Measurements from ENCODE around the gene TTC3.

Gene TTC3

GRCh38 chr21:37153196-37153934 is 80.3 kb downstream of the TTC3 start:
- no peak for DNase-seq

DNA sequence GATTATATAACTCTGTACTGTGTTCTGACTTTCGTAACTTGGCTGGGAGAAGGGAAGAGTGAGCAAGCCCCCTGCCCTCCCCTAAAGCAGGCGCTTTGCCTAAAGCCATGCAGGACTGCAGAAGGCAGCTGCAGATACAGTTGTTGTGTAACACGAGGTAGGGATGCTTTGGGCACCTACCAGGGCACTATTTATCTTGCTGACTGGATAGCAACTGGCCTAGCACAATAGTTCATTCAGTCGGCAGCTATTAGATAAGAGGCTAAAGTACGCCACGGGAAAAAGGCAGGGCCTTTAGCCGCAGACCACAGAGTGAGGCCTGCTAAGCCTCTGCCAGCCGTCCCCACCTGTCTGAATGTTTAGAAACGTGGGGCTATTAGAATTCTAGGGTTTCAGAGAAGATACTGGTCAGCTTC is 80.9 kb downstream of the TTC3 start:
- DNase-seq: no peak

DNA sequence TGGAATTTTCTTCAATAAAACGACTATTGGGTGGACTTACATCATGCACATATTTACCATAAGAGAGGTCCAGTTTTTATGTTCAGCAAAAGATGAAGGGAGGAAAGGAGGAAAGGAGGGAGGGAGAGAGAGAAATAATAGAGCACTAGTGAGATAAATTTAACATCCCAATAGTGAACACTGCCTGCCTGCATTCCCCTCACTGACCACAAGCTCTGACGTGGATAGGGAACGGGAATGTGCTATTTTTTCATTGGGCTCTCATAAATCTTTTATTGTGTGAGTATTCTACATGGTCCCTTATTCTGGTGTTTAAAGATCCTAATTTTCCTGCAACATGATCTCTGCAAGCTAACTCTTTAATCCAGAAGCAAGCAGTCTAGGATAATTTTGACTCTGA is 82.1 kb downstream of the TTC3 start:
- DNase-seq: no peak

DNA sequence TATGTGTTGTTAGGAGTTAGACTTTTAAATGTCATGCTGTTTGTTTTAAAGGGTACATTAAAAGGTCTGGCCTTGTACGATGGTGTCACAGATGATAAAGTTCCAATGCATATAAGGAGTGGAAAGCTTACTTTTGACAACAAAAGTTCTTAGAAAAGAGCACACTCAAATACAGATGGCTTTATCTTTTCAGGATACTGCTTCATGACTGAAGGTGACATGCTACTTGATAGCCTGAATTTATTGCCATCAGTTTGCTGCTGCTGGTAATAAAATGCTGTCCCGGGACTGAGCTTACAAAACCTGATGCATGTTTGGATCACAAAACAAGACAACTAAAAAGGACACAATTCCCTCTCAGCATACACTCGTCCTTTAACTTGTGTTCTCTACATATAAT is 84.9 kb downstream of the TTC3 start:
- DNase-seq: no peak

- DNase-seq: peak in 1 of 5 donors; percentile 71
These were observed 86.2 kb downstream of the TTC3 start for GRCh38 chr21:37159053-37159776.

DNA sequence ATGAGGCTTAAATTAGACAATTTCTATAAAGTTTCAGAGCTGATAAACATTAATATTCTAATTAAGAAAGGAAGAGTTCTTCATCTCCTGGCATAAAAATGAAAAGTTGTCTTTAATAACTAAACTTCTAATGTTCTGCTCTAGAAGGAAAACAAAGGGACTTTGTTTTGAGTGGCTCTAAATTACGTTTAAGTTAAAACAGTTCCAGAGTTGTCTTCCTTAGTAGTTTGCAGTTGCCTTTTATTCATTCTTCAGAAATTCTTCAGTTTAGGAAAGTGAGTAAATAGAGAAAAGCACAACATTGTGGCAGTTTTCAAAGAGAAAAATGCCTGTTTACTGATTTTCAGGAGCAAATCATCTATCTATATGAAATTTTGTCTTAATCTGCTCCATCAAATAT is 86.9 kb downstream of the TTC3 start:
- DNase-seq: no peak

DNA sequence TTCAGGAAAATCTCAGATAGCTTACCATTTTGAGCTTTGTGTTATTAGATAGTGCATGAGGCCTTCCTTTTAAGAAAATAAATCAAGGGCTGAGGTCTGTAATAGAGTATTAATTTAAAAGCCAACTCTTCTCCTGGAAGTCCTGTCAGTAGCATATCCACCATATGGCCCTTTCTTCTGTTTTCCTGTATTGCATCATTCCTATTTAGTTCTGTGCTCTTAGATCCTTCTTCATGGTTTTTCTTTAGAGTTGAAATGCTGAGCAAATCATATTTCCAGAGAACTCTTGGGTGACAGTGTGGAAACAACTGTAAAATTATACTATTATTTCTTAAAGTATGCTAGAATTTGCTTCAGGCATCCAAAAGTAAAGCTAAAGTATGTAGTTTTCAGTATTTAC is 91.7 kb downstream of the TTC3 start:
- DNase-seq: no peak

- no peak for DNase-seq
These were observed 92.5 kb downstream of the TTC3 start for GRCh38 chr21:37165586-37165985.

DNA sequence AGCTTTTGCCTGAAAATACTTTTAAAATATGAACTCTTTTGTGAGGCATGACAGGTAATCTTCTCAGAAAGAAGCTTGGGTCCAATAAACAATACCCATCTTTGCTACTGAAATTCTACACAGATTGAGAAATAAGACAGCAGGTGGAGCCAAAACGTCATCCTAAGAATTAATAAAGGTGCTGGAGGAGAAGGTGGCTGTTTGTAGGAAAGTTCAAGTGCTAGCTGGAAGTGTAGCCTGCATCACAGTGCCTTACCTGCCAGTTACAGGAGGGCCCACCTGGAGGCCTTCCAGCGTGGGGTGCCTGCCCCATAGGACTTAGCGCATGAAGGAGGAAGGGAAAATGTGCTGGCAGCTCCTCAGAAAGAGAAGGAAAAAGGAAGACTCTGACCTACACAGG is 93.7 kb downstream of the TTC3 start:
- DNase-seq: peak in 1 of 5 donors; percentile 48

GRCh38 chr21:37168666-37169065 is 95.6 kb downstream of the TTC3 start:
- DNase-seq: no peak

GRCh38 chr21:37172646-37173045 is 99.6 kb downstream of the TTC3 start:
- no peak for DNase-seq

DNA sequence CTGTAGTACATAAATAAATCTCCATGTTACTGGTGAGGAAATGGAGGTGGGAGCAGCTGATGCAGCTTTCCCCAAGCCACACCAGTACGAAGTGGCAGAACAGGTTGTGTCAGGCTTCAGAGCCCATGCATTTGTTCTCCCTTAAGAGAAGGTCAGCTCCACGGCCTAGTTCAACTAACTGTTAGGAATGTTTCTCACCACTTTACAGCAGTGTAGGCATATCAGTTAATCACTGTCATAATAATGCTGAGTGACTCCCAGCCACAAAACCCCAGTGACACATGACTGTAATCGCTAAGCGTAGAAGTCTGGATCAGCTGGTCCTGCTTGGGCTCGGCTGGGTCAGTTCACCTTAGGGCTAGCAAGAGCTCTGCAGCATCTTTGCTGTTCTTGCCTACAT is 103.7 kb downstream of the TTC3 start:
- DNase-seq: no peak

GRCh38 chr21:37181059-37181458 is 108.0 kb downstream of the TTC3 start:
- DNase-seq: no peak

DNA sequence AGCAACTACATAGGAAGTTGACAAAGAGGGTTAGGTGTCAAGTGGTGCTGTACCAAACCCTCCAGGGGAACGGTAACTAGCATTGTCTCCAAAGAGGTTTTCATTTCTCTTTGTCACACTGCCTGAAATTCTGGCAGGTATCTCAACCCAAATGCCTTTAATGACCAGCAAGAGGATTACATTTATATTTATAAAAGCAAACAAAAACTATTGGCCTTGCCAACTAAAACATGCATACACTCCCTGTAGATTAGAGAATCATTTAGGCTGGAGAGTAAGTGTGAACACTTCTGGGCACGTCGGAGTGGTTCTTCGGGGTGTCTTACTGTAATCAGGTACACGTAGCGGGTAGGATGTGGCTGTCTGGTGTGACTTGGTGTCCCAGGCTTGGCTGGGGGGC is 109.2 kb downstream of the TTC3 start:
- DNase-seq: no peak

- DNase-seq: no peak
These were observed 110.7 kb downstream of the TTC3 start for GRCh38 chr21:37183749-37184148.

DNA sequence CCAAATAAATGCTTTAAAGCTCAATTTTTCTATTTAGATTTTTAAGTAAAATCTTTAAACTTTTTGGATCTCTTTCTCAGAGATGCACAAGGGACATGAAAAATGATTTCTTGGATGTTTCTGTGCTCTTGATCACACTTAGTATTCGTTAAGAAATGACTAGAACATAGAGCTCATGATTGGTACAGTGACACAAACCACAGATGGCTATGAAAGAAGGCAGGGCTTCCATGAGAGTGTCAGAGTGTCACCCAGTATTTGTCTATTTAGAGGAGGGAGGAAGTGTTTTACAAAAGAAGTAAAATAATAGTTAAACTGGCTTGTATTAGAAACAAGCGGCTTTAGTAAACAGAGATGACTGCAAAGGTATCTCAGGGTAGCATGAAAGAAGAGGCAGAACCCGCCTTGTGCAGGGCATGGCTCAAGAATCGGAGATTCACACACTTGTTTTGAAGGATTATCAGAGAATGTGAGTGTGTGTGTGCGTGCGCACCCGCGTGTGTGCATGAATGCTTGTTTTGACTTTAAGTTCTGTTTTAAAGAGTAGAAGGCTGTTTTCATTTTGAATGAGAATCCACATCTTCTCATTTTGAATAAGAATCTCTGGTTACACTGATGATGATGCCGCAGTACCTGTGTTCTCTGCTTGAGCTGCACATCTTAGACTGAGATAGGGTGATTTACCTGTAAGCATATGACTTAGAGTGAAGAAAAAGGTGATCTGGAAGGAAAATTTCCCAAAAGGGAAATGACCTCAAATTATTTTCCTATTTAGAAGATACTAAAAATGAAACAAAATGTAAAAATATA is 111.9 kb downstream of the TTC3 start:
- peak in 1 of 5 donors; percentile 30 for DNase-seq

- no peak for DNase-seq
These were observed 113.9 kb downstream of the TTC3 start for GRCh38 chr21:37186983-37187382.

GRCh38 chr21:37188825-37189224 is 115.8 kb downstream of the TTC3 start:
- DNase-seq: no peak

DNA sequence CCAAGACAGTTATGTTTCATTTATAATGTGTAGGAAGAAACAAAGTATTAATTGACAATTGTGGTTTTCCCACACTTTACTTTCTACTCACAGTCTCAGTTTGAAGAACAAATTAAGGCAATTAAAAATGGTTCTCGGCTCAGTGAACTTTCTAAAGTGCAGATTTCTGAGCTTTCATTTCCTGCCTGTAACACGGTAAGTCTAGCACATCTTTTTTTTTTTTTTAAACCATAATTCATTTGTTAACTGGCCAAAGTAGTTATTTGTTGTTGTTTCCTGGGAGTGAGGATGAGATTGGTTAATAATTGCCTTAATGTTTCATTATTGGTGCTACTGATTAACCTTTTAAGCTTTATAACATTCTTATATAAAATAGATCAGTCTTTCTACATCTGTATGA is 119.0 kb downstream of the TTC3 start:
- DNase-seq: no peak

DNA sequence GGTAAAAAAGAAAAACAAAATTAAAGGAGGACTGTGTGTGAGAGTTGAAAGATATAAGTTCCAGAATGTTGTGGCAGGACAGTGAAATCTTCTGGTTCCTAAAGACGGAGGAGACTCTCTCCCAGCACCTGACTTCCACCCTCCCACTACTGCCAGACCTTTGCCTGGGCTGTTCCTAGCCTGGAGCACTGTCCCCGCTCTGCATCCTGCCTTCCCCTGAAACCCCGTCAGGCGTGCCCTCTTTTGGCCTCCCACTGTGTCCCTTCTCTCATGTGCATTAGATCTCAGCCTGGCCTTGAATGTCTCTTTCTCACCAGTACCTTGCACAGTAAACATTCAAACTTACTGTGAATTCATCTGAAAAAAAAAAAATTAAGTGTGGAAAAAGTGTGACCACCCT is 120.0 kb downstream of the TTC3 start:
- no peak for DNase-seq

DNA sequence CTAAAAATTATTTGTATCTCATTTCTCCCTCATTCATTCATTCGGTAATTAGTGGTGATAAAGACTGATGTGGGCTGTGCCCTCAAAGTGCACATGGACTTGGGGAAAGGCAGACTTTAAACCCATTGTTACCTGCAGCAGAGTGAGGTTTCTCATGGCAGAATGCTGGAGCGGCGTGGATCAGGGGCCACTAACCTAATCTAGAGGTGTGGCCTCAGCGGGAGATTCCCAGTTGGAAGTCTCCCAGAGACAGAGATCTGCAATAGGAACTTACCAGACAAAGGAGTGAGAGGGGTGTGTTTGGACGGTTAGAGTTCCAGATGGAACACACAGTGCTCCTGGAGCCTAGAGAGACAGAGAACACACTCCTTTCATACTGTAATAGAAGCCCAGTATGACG is 120.6 kb downstream of the TTC3 start:
- no peak for DNase-seq

DNA sequence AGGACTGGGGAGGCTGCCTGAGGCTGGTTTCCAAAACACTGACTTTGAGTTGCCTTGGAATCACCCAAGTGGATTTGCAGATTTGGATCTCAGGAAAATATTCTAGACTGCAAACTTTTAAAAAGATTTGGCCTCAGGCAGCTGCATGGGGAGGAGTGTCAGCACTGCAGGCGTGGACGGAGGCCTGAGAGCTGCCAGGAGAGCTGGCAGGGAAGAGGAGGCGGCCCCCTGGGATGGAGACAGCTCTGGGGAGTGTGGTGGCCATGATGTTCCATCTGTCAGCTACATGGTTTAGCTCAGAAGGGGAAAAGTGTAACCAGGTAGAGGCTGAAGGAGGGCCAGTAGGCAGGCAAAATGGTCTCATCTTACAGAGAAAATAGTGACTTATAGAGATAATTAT is 122.0 kb downstream of the TTC3 start:
- DNase-seq: no peak

DNA sequence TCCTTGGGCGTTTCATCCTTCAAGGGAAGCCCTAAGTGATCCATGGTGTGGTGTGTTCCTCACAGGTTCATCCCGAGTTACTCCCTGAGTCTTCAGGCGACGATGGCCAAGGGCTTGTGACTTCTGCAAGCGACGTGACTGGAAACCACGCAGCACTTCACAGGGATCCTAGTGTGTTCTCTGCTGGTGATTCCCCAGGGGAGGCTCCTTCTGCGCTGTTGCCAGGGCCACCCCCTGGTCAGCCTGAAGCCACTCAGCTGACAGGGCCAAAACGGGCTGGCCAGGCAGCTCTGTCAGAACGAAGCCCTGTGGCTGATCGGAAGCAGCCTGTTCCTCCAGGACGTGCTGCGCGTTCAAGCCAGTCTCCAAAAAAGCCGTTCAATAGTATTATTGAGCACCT is 122.6 kb downstream of the TTC3 start:
- no peak for DNase-seq

- no peak for DNase-seq
These were observed 123.8 kb downstream of the TTC3 start for GRCh38 chr21:37196847-37197246.

All from T-helper 1 cell (primary cell).